ENCODE results near the gene MAGI1. TPM values are rescaled to one million over a fixed set of nuclear protein-coding genes. Genes with fewer than 3 reads are reported as not detected.

MAGI1 gene
- total RNA-seq, 1 experiment from 2014 or later, result 58.2 TPM

DNA sequence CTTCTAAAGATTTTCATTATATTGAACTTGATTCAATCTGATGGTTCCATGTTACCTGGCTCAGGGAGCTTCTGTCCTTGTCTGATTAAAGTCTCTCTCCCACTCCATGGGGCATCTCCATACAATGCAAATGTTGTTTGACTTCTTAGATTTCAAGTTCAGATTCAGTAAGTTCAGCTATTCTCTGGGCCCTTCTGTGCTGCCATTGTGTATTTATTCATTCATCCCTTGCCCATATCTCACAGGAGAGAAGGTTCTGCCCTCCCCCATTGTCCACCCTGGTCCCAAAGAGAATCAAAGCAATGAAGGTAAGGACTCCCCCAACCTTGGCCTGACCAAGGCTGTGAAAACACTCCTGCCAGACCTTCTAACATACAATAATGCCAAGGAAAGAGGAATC is 669.9 kb downstream of the MAGI1 start:
- TF ChIP-seq, protein P1, sequence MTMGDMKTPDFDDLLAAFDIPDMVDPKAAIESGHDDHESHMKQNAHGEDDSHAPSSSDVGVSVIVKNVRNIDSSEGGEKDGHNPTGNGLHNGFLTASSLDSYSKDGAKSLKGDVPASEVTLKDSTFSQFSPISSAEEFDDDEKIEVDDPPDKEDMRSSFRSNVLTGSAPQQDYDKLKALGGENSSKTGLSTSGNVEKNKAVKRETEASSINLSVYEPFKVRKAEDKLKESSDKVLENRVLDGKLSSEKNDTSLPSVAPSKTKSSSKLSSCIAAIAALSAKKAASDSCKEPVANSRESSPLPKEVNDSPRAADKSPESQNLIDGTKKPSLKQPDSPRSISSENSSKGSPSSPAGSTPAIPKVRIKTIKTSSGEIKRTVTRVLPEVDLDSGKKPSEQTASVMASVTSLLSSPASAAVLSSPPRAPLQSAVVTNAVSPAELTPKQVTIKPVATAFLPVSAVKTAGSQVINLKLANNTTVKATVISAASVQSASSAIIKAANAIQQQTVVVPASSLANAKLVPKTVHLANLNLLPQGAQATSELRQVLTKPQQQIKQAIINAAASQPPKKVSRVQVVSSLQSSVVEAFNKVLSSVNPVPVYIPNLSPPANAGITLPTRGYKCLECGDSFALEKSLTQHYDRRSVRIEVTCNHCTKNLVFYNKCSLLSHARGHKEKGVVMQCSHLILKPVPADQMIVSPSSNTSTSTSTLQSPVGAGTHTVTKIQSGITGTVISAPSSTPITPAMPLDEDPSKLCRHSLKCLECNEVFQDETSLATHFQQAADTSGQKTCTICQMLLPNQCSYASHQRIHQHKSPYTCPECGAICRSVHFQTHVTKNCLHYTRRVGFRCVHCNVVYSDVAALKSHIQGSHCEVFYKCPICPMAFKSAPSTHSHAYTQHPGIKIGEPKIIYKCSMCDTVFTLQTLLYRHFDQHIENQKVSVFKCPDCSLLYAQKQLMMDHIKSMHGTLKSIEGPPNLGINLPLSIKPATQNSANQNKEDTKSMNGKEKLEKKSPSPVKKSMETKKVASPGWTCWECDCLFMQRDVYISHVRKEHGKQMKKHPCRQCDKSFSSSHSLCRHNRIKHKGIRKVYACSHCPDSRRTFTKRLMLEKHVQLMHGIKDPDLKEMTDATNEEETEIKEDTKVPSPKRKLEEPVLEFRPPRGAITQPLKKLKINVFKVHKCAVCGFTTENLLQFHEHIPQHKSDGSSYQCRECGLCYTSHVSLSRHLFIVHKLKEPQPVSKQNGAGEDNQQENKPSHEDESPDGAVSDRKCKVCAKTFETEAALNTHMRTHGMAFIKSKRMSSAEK (CRISPR knock-in tag; IDR thresholded peaks at IDR 0.05; ENCODE audit: borderline replicate concordance), result no peak
- TF ChIP-seq NR1H2 (CRISPR knock-in tag; IDR thresholded peaks at IDR 0.05) (no peak), ZNF416 (CRISPR knock-in tag; IDR thresholded peaks at IDR 0.05) (no peak), NR2C2 (CRISPR knock-in tag; IDR thresholded peaks at IDR 0.05) (no peak)
- TF ChIP-seq, protein P2, sequence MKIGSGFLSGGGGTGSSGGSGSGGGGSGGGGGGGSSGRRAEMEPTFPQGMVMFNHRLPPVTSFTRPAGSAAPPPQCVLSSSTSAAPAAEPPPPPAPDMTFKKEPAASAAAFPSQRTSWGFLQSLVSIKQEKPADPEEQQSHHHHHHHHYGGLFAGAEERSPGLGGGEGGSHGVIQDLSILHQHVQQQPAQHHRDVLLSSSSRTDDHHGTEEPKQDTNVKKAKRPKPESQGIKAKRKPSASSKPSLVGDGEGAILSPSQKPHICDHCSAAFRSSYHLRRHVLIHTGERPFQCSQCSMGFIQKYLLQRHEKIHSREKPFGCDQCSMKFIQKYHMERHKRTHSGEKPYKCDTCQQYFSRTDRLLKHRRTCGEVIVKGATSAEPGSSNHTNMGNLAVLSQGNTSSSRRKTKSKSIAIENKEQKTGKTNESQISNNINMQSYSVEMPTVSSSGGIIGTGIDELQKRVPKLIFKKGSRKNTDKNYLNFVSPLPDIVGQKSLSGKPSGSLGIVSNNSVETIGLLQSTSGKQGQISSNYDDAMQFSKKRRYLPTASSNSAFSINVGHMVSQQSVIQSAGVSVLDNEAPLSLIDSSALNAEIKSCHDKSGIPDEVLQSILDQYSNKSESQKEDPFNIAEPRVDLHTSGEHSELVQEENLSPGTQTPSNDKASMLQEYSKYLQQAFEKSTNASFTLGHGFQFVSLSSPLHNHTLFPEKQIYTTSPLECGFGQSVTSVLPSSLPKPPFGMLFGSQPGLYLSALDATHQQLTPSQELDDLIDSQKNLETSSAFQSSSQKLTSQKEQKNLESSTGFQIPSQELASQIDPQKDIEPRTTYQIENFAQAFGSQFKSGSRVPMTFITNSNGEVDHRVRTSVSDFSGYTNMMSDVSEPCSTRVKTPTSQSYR (CRISPR knock-in tag; IDR thresholded peaks at IDR 0.05), result no peak
- ChIA-PET POLR2A (interaction anchor here (0.6 kb wide), 1 partner anchor 12 kb away, joined by 3 read pairs; no protein-coding TSS in a partner anchor), CTCF (interaction anchor here (0.9 kb wide), 1 partner anchor 34 kb away, joined by 3 read pairs; no protein-coding TSS in a partner anchor)
- Mint-ChIP-seq H3K27me3 (ENCODE audit: low read depth) (no peaks in the 10 kb centered on the region), H3K9me3 (no peaks in the 10 kb centered on the region; the same call in 1 of the 2 replicates), H3K4me1 (peaks cover 8% of the 10 kb centered on the region), H3K27ac (peak overlapping the region; percentile 1; the same call in 1 of the 2 replicates), H3K4me3 (no peak overlapping the region), H3K36me3 (peaks cover 29% of the 10 kb centered on the region)
- ATAC-seq, result no peak
- DNase-seq (ENCODE audit: low spot score), result no peak

DNA sequence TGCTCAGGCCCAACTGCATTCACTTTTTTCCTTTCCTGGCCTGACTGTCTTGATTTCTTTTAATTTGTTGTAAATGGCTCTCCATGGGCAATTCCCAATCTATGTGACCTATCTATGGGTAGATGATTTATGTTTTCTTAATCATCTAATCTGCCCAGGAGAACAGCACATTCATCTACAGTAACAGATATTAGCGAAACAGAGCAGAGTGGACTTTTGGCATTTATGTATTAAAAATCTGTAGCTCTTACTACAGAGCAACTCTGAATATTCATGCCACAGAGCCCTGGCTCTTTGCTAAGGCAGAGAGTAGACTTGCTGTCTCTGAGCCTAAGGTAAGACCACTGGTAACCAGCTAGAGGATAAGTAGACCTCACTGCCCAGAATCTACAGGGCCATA is 676.0 kb downstream of the MAGI1 start:
- Mint-ChIP-seq H3K27ac (no peak overlapping the region), H3K4me3 (no peak overlapping the region), H3K4me1 (peaks cover 8% of the 10 kb centered on the region), H3K36me3 (peaks cover 34% of the 10 kb centered on the region), H3K27me3 (ENCODE audit: low read depth) (no peaks in the 10 kb centered on the region), H3K9me3 (peaks cover 8% of the 10 kb centered on the region)
- ATAC-seq (no peak), DNase-seq (ENCODE audit: low spot score) (no peak)
- ChIA-PET CTCF (interaction anchor here (0.6 to 0.7 kb wide), 2 partner anchors 50 to 719 kb away, joined by 3 read pairs; no protein-coding TSS in a partner anchor), POLR2A (no interaction called here)
- no peak for TF ChIP-seq TP53 (CRISPR knock-in tag; IDR thresholded peaks at IDR 0.05)
- TF ChIP-seq, protein P3, sequence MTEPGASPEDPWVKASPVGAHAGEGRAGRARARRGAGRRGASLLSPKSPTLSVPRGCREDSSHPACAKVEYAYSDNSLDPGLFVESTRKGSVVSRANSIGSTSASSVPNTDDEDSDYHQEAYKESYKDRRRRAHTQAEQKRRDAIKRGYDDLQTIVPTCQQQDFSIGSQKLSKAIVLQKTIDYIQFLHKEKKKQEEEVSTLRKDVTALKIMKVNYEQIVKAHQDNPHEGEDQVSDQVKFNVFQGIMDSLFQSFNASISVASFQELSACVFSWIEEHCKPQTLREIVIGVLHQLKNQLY (CRISPR knock-in tag; IDR thresholded peaks at IDR 0.05), result no peak
- TF ChIP-seq, protein P4, sequence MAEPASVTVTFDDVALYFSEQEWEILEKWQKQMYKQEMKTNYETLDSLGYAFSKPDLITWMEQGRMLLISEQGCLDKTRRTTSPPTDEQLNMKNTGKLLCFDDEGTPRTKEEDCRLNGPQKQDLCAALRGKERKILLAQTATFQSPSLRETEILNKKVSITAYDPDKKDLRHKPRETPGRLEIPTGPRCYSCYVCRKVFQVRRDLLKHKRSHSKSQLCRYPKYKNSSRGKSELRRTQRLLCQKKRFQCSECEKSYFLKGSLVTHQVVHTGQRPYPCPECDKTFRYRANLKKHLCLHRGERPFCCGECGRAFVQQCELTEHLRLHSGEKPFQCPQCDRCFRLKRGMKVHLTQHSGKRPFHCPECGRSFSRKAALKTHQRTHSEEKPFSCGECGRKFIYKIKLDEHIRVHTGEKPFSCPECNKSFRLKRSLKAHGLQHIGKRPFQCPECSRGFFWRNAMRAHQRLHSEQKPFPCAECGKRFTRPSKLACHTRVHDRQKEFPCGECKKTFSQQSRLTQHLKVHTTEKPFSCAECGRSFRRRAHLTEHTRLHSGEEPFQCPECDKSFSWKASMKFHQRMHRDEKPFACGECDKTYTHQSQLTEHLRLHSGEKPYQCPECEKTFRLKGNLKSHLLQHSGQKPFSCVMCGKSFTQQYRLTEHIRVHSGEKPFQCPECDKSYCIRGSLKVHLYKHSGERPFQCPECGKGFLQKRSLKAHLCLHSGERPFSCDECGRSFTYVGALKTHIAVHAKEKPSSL (CRISPR knock-in tag; conservative IDR thresholded peaks at IDR 0.05), result no peak
- TF ChIP-seq ATF1 (CRISPR knock-in tag; IDR thresholded peaks at IDR 0.05), result no peak
- TF ChIP-seq GABPB1 (CRISPR knock-in tag; IDR thresholded peaks at IDR 0.05), result no peak
- TF ChIP-seq, protein P5, sequence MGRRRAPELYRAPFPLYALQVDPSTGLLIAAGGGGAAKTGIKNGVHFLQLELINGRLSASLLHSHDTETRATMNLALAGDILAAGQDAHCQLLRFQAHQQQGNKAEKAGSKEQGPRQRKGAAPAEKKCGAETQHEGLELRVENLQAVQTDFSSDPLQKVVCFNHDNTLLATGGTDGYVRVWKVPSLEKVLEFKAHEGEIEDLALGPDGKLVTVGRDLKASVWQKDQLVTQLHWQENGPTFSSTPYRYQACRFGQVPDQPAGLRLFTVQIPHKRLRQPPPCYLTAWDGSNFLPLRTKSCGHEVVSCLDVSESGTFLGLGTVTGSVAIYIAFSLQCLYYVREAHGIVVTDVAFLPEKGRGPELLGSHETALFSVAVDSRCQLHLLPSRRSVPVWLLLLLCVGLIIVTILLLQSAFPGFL (CRISPR knock-in tag; IDR thresholded peaks at IDR 0.05; ENCODE audit: borderline replicate concordance), result no peak
- TF ChIP-seq, protein P6, sequence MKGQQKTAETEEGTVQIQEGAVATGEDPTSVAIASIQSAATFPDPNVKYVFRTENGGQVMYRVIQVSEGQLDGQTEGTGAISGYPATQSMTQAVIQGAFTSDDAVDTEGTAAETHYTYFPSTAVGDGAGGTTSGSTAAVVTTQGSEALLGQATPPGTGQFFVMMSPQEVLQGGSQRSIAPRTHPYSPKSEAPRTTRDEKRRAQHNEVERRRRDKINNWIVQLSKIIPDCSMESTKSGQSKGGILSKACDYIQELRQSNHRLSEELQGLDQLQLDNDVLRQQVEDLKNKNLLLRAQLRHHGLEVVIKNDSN (CRISPR knock-in tag; IDR thresholded peaks at IDR 0.05), result no peak
- TF ChIP-seq, protein P7, sequence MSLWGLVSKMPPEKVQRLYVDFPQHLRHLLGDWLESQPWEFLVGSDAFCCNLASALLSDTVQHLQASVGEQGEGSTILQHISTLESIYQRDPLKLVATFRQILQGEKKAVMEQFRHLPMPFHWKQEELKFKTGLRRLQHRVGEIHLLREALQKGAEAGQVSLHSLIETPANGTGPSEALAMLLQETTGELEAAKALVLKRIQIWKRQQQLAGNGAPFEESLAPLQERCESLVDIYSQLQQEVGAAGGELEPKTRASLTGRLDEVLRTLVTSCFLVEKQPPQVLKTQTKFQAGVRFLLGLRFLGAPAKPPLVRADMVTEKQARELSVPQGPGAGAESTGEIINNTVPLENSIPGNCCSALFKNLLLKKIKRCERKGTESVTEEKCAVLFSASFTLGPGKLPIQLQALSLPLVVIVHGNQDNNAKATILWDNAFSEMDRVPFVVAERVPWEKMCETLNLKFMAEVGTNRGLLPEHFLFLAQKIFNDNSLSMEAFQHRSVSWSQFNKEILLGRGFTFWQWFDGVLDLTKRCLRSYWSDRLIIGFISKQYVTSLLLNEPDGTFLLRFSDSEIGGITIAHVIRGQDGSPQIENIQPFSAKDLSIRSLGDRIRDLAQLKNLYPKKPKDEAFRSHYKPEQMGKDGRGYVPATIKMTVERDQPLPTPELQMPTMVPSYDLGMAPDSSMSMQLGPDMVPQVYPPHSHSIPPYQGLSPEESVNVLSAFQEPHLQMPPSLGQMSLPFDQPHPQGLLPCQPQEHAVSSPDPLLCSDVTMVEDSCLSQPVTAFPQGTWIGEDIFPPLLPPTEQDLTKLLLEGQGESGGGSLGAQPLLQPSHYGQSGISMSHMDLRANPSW (CRISPR knock-in tag; conservative IDR thresholded peaks at IDR 0.05; ENCODE audit: low read depth), result no peak
- TF ChIP-seq, protein P8, sequence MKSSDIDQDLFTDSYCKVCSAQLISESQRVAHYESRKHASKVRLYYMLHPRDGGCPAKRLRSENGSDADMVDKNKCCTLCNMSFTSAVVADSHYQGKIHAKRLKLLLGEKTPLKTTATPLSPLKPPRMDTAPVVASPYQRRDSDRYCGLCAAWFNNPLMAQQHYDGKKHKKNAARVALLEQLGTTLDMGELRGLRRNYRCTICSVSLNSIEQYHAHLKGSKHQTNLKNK (CRISPR knock-in tag; IDR thresholded peaks at IDR 0.05), result no peak
- TF ChIP-seq ELF4 (CRISPR knock-in tag; IDR thresholded peaks at IDR 0.05; ENCODE audit: low read depth), result no peak
- TF ChIP-seq, protein P9, sequence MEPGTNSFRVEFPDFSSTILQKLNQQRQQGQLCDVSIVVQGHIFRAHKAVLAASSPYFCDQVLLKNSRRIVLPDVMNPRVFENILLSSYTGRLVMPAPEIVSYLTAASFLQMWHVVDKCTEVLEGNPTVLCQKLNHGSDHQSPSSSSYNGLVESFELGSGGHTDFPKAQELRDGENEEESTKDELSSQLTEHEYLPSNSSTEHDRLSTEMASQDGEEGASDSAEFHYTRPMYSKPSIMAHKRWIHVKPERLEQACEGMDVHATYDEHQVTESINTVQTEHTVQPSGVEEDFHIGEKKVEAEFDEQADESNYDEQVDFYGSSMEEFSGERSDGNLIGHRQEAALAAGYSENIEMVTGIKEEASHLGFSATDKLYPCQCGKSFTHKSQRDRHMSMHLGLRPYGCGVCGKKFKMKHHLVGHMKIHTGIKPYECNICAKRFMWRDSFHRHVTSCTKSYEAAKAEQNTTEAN (CRISPR knock-in tag; IDR thresholded peaks at IDR 0.05), result no peak
- TF ChIP-seq SOX15 (CRISPR knock-in tag; IDR thresholded peaks at IDR 0.05), result no peak
- no peak for TF ChIP-seq PRRX2 (CRISPR knock-in tag; IDR thresholded peaks at IDR 0.05)

All from WTC11 (cell line).